ENCODE data around the gene USP20. TPM values are rescaled to one million over a fixed set of nuclear protein-coding genes. Genes with fewer than 3 reads are reported as not detected.

Gene USP20
- total and polyA plus RNA-seq, 2 donors (not counting 3 experiments of a cell fraction or from before 2014, with no cell fraction given): 13.4 to 25.9 TPM

- H3K4me1 ChIP-seq (ENCODE audit: control insufficient read depth, extremely low read depth, insufficient read depth, low read length): peaks cover 2% of the 10 kb centered on the region
- TF ChIP-seq POLR2A (IDR thresholded peaks at IDR 0.05; ENCODE audit: low read depth, low read length) (no peak), MYC (IDR thresholded peaks at IDR 0.05; ENCODE audit: low read depth, low read length) (no peak), JUN (IDR thresholded peaks at IDR 0.05; ENCODE audit: borderline replicate concordance, insufficient read depth, insufficient read length, low read depth) (no peak), FOS (IDR thresholded peaks at IDR 0.05; ENCODE audit: borderline replicate concordance, insufficient read depth, low read length) (no peak), CTCF (IDR thresholded peaks at IDR 0.05; ENCODE audit: extremely low read depth in 1 of 2, insufficient read depth in 1 of 2, low read depth in 1 of 2, low read length in 2 of 2) (no peak), POLR2AphosphoS5 (IDR thresholded peaks at IDR 0.05; ENCODE audit: insufficient read depth, low read depth, low read length) (no peak), EZH2 (IDR thresholded peaks at IDR 0.05; ENCODE audit: borderline replicate concordance, low read depth, low read length, severe bottlenecking) (no peak), GATA2 (IDR thresholded peaks at IDR 0.05; ENCODE audit: insufficient read depth, insufficient read length, low read depth, low read length) (no peak), MAX (IDR thresholded peaks at IDR 0.05; ENCODE audit: insufficient read depth, insufficient read length) (no peak)
- no peaks in the 10 kb centered on the region for H3K27me3 ChIP-seq (ENCODE audit: control insufficient read depth in 2 of 2, insufficient read depth in 2 of 2, low read length in 2 of 2)
- intact Hi-C loops (cut with micrococcal nuclease): no loop called here
- H4K20me1 ChIP-seq (replicated peaks; ENCODE audit: control insufficient read depth, extremely low read depth, insufficient read depth, low read length): no peaks in the 10 kb centered on the region
- H3K27ac ChIP-seq (ENCODE audit: insufficient read depth, low read depth, low read length): no peak overlapping the region
- no peaks in the 10 kb centered on the region for H3K9me3 ChIP-seq (replicated peaks; ENCODE audit: control insufficient read depth, insufficient read depth, low read length)
- CTCF ChIA-PET: no interaction called here
- POLR2A ChIA-PET: no interaction called here
- no TSS peak for BruUV-seq (replicated peaks)
- DNase-seq (ENCODE audit: low read depth, low spot score) (no peak), FAIRE-seq (no peak)
- no peak overlapping the region for H2AFZ ChIP-seq (ENCODE audit: low read depth, low read length)
- H3K9ac ChIP-seq (replicated peaks; ENCODE audit: extremely low read depth, insufficient read depth, low read length): no peak overlapping the region
- no peak overlapping the region for H3K4me2 ChIP-seq (ENCODE audit: insufficient read depth, low read length)
- H3K79me2 ChIP-seq (ENCODE audit: control insufficient read depth, insufficient read depth, low read length): no peaks in the 10 kb centered on the region
- H3K4me3 ChIP-seq (replicated peaks in 1 of 3; ENCODE audit: insufficient read depth in 1 of 3, low read depth in 1 of 3, low read length in 3 of 3): no peak overlapping the region
- H3K36me3 ChIP-seq (ENCODE audit: control insufficient read depth in 2 of 2, extremely low read depth in 1 of 2, insufficient read depth in 2 of 2, low read length in 2 of 2): peaks cover 0 to 3% of the 10 kb centered on the region in 2 experiments
- dilution Hi-C loops (cut with MboI; ENCODE audit: extremely low pct_ligation_motif_present, low sequenced_read_pairs): no loop called here
- no peaks in the 10 kb centered on the region for H3K9me1 ChIP-seq (replicated peaks; ENCODE audit: control insufficient read depth, extremely low read depth, insufficient read depth, low read length)
Observed at GRCh38 chr9:129845373-129845772, 10.1 kb downstream of the USP20 start.
